SK-N-DZ (cell line): Measurements from ENCODE around the gene KIAA1671. TPM values are rescaled to one million over a fixed set of nuclear protein-coding genes. Genes with fewer than 3 reads are reported as not detected.
A peak's percentile ranks its signal among the peaks of the same experiment; 100 is the strongest.
"Not testable (repeated sequence)": the region's sequence is repeated elsewhere in the genome, so short reads cannot be mapped to it uniquely, and the experiment has no call there.

ENCODE experiments used
- DNase-seq: peaks from one replicate; pipeline ENCODE4 v3.0.0-alpha.2; 2015; ENCODE audit warnings: low spot score
- polyA plus RNA-seq, 2 experiments: library from polyadenylated mRNA; depleted of rRNA; stranded (reverse); fragments of >200 nt; gene quantifications; 2 replicates each; pipeline ENCODE4 v1.2.3, GENCODE V29; 2014

Gene KIAA1671
- 2.1 and 2.3 TPM in 2 replicates for polyA plus RNA-seq (2014; cell fraction: cytosol; rRNA removed)
- polyA plus RNA-seq (2014; cell fraction: nucleus; rRNA removed) = 0.45 and 1.3 TPM in 2 replicates

GRCh38 chr22:24951942-24952836 lies at the start of gene KIAA1671:
KIAA1671 (plus strand) TSS chr22:24952716; CDS start chr22:25028000, 75,284 bp downstream.
- peak; percentile 83 for DNase-seq

- no peak for DNase-seq
These were observed 46.6 kb upstream of the KIAA1671 start for GRCh38 chr22:24905909-24906308.

GRCh38 chr22:24907101-24907500 lies 45.4 kb upstream of the KIAA1671 start:
- DNase-seq = not testable (repeated sequence)

- no peak for DNase-seq
These were observed 32.5 kb upstream of the KIAA1671 start for GRCh38 chr22:24920029-24920428.

- DNase-seq = no peak
These were observed 26.7 kb upstream of the KIAA1671 start for GRCh38 chr22:24925586-24926427.

GRCh38 chr22:24926428-24926725 lies 26.1 kb upstream of the KIAA1671 start:
- DNase-seq = no peak

- DNase-seq = no peak
These were observed 25.5 kb upstream of the KIAA1671 start for GRCh38 chr22:24926849-24927579.

- no peak for DNase-seq
These were observed 24.2 kb upstream of the KIAA1671 start for GRCh38 chr22:24928322-24928721.

- DNase-seq = no peak
These were observed 21.8 kb upstream of the KIAA1671 start for GRCh38 chr22:24930678-24931077.

GRCh38 chr22:24935771-24936483 lies 16.6 kb upstream of the KIAA1671 start:
- no peak for DNase-seq

GRCh38 chr22:24937114-24937513 lies 15.4 kb upstream of the KIAA1671 start:
- DNase-seq = peak; percentile 38

- peak; percentile 47 for DNase-seq
These were observed 13.7 kb upstream of the KIAA1671 start for GRCh38 chr22:24938741-24939341.

- no peak for DNase-seq
These were observed 10.2 kb upstream of the KIAA1671 start for GRCh38 chr22:24942301-24942700.

- no peak for DNase-seq
These were observed 8.1 kb upstream of the KIAA1671 start for GRCh38 chr22:24944217-24944937.

- no peak for DNase-seq
These were observed 7.1 kb upstream of the KIAA1671 start for GRCh38 chr22:24945430-24945829.

- DNase-seq = no peak
These were observed 5.1 kb upstream of the KIAA1671 start for GRCh38 chr22:24947383-24947782.

GRCh38 chr22:24947881-24948280 lies 4.6 kb upstream of the KIAA1671 start:
- no peak for DNase-seq

- no peak for DNase-seq
These were observed 3.9 kb upstream of the KIAA1671 start for GRCh38 chr22:24948356-24949202.
